ENCODE data around the gene CHCHD6. TPM values are rescaled to one million over a fixed set of nuclear protein-coding genes. Genes with fewer than 3 reads are reported as not detected.

Gene CHCHD6
- total RNA-seq, 1 experiment from 2014 or later = 21.7 TPM

GRCh38 chr3:126855374-126855773 lies 151.3 kb downstream of the CHCHD6 start:
- H3K27me3 ChIP-seq (replicated peaks) = no peaks in the 10 kb centered on the region
- H3K4me1 ChIP-seq (replicated peaks) = peaks cover 31% of the 10 kb centered on the region
- H3K4me3 ChIP-seq = no peak overlapping the region
- H3K27ac ChIP-seq = no peak overlapping the region
- DNase-seq (ENCODE audit: low read depth in 1 of 2, low spot score in 2 of 2) = no peak
- no peaks in the 10 kb centered on the region for H3K36me3 ChIP-seq
- H3K9me3 ChIP-seq (replicated peaks) = no peaks in the 10 kb centered on the region

DNA sequence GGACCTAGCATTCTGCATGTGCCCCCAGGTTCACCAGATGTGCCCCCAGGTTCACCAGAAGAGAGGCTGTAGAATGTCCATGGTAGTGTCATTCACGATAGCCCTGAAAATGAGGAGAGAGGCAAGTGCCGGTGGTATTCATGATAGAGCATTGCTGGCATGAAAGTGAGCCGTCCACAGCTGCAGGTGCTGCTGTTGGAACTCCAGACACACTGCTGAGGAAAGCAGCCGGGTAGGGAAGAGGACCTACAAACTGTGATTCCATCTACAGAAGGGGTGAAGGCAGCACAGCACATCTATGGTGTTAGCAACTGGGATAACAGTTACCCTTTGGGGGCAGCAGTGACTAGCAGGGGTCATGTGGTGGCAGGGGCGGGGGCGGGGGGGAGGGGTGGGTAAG lies 153.9 kb downstream of the CHCHD6 start:
- H3K9me3 ChIP-seq (replicated peaks) = no peaks in the 10 kb centered on the region
- H3K36me3 ChIP-seq = no peaks in the 10 kb centered on the region
- H3K4me3 ChIP-seq = no peak overlapping the region
- H3K27me3 ChIP-seq (replicated peaks) = no peaks in the 10 kb centered on the region
- DNase-seq (ENCODE audit: low read depth in 1 of 2, low spot score in 2 of 2) = no peak
- no peak overlapping the region for H3K27ac ChIP-seq
- peaks cover 13% of the 10 kb centered on the region for H3K4me1 ChIP-seq (replicated peaks)

DNA sequence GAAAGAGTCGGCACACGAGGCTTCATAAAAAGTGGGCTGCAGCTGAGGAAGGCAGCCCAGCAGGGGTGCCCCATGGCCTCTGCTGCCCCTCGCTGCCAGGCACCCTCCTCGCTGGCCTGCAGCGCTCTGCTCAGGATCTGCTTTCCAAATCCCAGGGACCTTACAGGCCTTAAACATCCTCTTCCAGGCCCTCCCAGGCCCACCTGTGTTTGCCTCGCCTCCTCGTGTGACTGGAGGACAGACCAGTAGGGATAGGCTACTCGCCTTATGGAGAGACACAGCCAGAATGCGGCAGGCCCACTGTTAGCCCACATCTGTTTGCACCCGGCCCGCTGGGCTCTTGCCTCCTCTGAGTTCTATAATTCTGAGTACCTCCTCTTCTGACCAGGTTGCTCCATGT lies 154.4 kb downstream of the CHCHD6 start:
- H3K4me3 ChIP-seq = no peak overlapping the region
- DNase-seq (ENCODE audit: low read depth in 1 of 2, low spot score in 2 of 2) = no peak
- H3K27me3 ChIP-seq (replicated peaks) = no peaks in the 10 kb centered on the region

DNA sequence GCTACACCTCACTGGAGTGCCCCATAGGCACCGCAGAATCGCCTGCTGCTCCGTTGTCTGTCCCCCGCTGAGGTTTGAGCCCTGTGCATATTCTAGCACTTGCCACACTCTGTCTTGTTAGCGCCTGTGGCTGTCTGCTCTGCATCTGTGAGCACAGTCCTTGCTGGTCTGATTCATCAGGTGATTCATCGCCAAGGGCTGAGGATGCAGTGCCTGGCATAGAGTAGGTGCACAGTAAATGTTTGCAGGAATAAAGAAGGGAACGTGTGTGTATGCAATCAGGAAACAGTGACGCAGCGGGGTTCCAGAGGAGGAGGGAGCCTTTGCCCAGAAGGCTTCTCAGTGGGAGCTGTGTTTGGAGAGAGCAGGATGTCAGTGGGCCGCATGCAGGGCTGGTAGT lies 154.8 kb downstream of the CHCHD6 start:
- Histone ChIP-seq H3K4me3 (no peak overlapping the region), H3K27ac (peak overlapping the region; percentile 42), H3K9me3 (replicated peaks) (no peaks in the 10 kb centered on the region), H3K36me3 (no peaks in the 10 kb centered on the region), H3K4me1 (replicated peaks) (peaks cover 13% of the 10 kb centered on the region), H3K27me3 (replicated peaks) (no peaks in the 10 kb centered on the region)
- peak; percentile 66 to 85 for DNase-seq (ENCODE audit: low read depth in 1 of 2, low spot score in 2 of 2)

More for the DNA sequence above, 154.4 kb downstream of the CHCHD6 start:
- no peaks in the 10 kb centered on the region for H3K36me3 ChIP-seq
- H3K4me1 ChIP-seq (replicated peaks) = peaks cover 13% of the 10 kb centered on the region
- no peak overlapping the region for H3K27ac ChIP-seq
- no peaks in the 10 kb centered on the region for H3K9me3 ChIP-seq (replicated peaks)

- peaks cover 13% of the 10 kb centered on the region for H3K4me1 ChIP-seq (replicated peaks)
- peak overlapping the region; percentile 42 for H3K27ac ChIP-seq
- H3K9me3 ChIP-seq (replicated peaks) = no peaks in the 10 kb centered on the region
- no peaks in the 10 kb centered on the region for H3K27me3 ChIP-seq (replicated peaks)
- no peaks in the 10 kb centered on the region for H3K36me3 ChIP-seq
- DNase-seq (ENCODE audit: low read depth in 1 of 2, low spot score in 2 of 2) = no peak
- H3K4me3 ChIP-seq = no peak overlapping the region
These were observed 155.6 kb downstream of the CHCHD6 start for GRCh38 chr3:126859415-126860246.

GRCh38 chr3:126865736-126866135 lies 161.7 kb downstream of the CHCHD6 start:
- H3K9me3 ChIP-seq (replicated peaks) = no peaks in the 10 kb centered on the region
- H3K27ac ChIP-seq = no peak overlapping the region
- DNase-seq (ENCODE audit: low read depth in 1 of 2, low spot score in 2 of 2) = no peak
- H3K4me1 ChIP-seq (replicated peaks) = no peaks in the 10 kb centered on the region
- H3K4me3 ChIP-seq = no peak overlapping the region
- no peaks in the 10 kb centered on the region for H3K36me3 ChIP-seq
- no peaks in the 10 kb centered on the region for H3K27me3 ChIP-seq (replicated peaks)

GRCh38 chr3:126866175-126866759 lies 162.2 kb downstream of the CHCHD6 start:
- no peaks in the 10 kb centered on the region for H3K9me3 ChIP-seq (replicated peaks)
- no peak for DNase-seq (ENCODE audit: low read depth in 1 of 2, low spot score in 2 of 2)
- no peaks in the 10 kb centered on the region for H3K4me1 ChIP-seq (replicated peaks)
- H3K27me3 ChIP-seq (replicated peaks) = no peaks in the 10 kb centered on the region
- no peaks in the 10 kb centered on the region for H3K36me3 ChIP-seq
- H3K27ac ChIP-seq = no peak overlapping the region
- H3K4me3 ChIP-seq = no peak overlapping the region

- no peak overlapping the region for H3K4me3 ChIP-seq
- no peak overlapping the region for H3K27ac ChIP-seq
- H3K9me3 ChIP-seq (replicated peaks) = no peaks in the 10 kb centered on the region
- H3K27me3 ChIP-seq (replicated peaks) = no peaks in the 10 kb centered on the region
- DNase-seq (ENCODE audit: low read depth in 1 of 2, low spot score in 2 of 2) = peak in 1 of 2 experiments; percentile 12
- H3K4me1 ChIP-seq (replicated peaks) = no peaks in the 10 kb centered on the region
- H3K36me3 ChIP-seq = no peaks in the 10 kb centered on the region
These were observed 163.3 kb downstream of the CHCHD6 start for GRCh38 chr3:126867190-126867862.

DNA sequence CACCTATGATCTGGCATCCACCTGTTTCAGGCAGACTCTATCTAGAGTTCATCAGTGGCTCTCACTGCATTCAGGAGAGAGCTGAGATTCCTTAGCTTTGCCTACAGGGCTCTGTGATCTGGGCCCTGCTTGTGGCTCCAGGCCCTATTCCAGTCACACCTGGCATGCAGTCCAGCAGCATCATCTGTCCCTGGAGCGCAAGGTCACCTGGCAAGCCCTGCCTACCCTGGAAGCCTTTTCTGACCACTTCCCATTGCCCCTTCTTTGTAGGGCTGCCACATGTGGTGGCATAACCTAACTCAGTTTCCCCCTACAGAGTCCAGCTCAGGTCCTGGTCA lies 163.8 kb downstream of the CHCHD6 start:
- no peak overlapping the region for H3K4me3 ChIP-seq
- no peaks in the 10 kb centered on the region for H3K36me3 ChIP-seq
- no peaks in the 10 kb centered on the region for H3K9me3 ChIP-seq (replicated peaks)
- no peaks in the 10 kb centered on the region for H3K27me3 ChIP-seq (replicated peaks)
- DNase-seq (ENCODE audit: low read depth in 1 of 2, low spot score in 2 of 2) = no peak
- H3K4me1 ChIP-seq (replicated peaks) = no peaks in the 10 kb centered on the region
- H3K27ac ChIP-seq = no peak overlapping the region

DNA sequence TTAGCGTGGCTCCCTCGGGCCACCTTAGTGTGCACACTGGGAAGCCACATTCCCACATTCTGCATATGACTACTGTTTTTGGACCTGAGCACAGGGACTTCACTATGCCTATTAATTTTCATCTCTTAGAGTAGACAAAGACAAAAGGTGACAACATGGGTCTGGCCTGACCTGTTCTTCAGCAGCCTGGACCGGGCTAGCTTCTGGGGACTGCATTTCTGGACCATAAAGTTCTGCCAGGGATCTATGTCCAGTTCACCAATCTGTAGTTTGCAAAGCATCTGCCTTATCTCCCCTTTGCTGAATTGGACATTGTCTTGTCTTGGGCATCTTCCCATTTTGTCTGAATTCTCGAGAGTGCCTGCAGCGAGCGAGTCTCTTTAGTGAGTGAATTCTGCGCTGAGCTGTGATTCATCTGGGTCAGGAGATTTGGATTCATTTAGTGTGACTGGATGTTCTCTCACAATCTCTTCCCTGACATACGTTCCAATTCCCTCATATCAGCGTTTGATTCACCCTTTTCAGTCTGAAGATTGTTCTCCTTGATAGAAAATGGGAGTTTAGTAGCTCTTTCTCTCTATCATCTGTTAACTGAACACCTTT lies 166.7 kb downstream of the CHCHD6 start:
- no peak for DNase-seq (ENCODE audit: low read depth in 1 of 2, low spot score in 2 of 2)
- Histone ChIP-seq H3K4me1 (replicated peaks) (no peaks in the 10 kb centered on the region), H3K4me3 (no peak overlapping the region), H3K9me3 (replicated peaks) (no peaks in the 10 kb centered on the region), H3K36me3 (no peaks in the 10 kb centered on the region), H3K27me3 (replicated peaks) (no peaks in the 10 kb centered on the region), H3K27ac (no peak overlapping the region)

GRCh38 chr3:126872701-126873342 lies 168.8 kb downstream of the CHCHD6 start:
- Histone ChIP-seq H3K4me3 (no peak overlapping the region), H3K36me3 (no peaks in the 10 kb centered on the region), H3K27ac (no peak overlapping the region), H3K4me1 (replicated peaks) (no peaks in the 10 kb centered on the region), H3K27me3 (replicated peaks) (no peaks in the 10 kb centered on the region), H3K9me3 (replicated peaks) (no peaks in the 10 kb centered on the region)
- no peak for DNase-seq (ENCODE audit: low read depth in 1 of 2, low spot score in 2 of 2)

DNA sequence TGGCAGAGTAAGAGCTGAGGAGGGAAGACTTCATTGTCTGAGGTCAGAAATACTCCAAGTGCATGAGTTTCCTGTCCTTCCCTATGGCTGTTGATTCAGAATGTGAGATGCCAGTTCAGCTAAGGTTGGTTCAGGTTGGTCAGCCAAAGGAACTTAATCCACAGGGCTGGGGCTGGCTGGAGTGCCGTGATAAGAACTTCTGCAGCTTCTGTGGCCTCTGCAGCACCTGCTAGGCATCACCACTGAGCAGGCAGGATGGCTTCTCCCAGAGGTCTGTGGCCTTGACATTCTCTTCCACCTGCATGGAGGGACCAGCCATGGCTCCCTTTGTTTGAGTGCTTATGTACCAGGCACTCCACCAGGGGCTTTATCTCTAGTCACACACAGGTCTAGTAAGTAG lies 169.4 kb downstream of the CHCHD6 start:
- H3K9me3 ChIP-seq (replicated peaks) = no peaks in the 10 kb centered on the region
- DNase-seq (ENCODE audit: low read depth in 1 of 2, low spot score in 2 of 2) = no peak
- H3K27me3 ChIP-seq (replicated peaks) = no peaks in the 10 kb centered on the region
- no peaks in the 10 kb centered on the region for H3K4me1 ChIP-seq (replicated peaks)
- H3K27ac ChIP-seq = no peak overlapping the region
- no peak overlapping the region for H3K4me3 ChIP-seq
- H3K36me3 ChIP-seq = no peaks in the 10 kb centered on the region

GRCh38 chr3:126878664-126879063 lies 174.6 kb downstream of the CHCHD6 start:
- H3K27ac ChIP-seq = no peak overlapping the region
- no peak overlapping the region for H3K4me3 ChIP-seq
- no peaks in the 10 kb centered on the region for H3K4me1 ChIP-seq (replicated peaks)
- no peaks in the 10 kb centered on the region for H3K27me3 ChIP-seq (replicated peaks)
- H3K9me3 ChIP-seq (replicated peaks) = no peaks in the 10 kb centered on the region
- DNase-seq (ENCODE audit: low read depth in 1 of 2, low spot score in 2 of 2) = no peak
- H3K36me3 ChIP-seq = no peaks in the 10 kb centered on the region

Measured in SJSA1 (cell line).